Smooth muscle cell (in vitro differentiated cells): ENCODE measurements around the gene ST6GALNAC1. TPM values are rescaled to one million over a fixed set of nuclear protein-coding genes. Genes with fewer than 3 reads are reported as not detected.

Experiments used
- DNase-seq: peaks from one replicate; lab custom pipeline; 2025; ENCODE audit not compliant: unreplicated experiment; lab: John Stamatoyannopoulos, UW
- H2AFZ ChIP-seq: fragments of 200-600 bp; sonication (generic); 2 replicates; pipeline ENCODE4 v1.6.0; 2016; ENCODE audit warnings: antibody characterized with exemption, low read depth, mild to moderate bottlenecking
- H3F3A ChIP-seq: fragments of 200-600 bp; sonication (generic); 2 replicates; pipeline ENCODE4 v1.6.0; 2017; ENCODE audit warnings: antibody characterized with exemption, low read depth
- H3K27ac ChIP-seq: fragments of 200-600 bp; sonication (generic); 2 replicates; pipeline ENCODE4 v1.5.1; 2016; ENCODE audit warnings: low read depth, mild to moderate bottlenecking
- H3K27me3 ChIP-seq: fragments of 200-600 bp; sonication (generic); 2 replicates; pipeline ENCODE4 v1.6.1; 2016; ENCODE audit warnings: low read depth, mild to moderate bottlenecking
- H3K36me3 ChIP-seq: fragments of 200-600 bp; sonication (generic); 2 replicates; pipeline ENCODE4 v1.5.1; 2016; ENCODE audit warnings: low read depth
- H3K4me1 ChIP-seq: fragments of 200-600 bp; sonication (generic); 2 replicates; pipeline ENCODE4 v1.5.1; 2016; ENCODE audit warnings: low read depth
- H3K4me2 ChIP-seq: fragments of 200-600 bp; sonication (generic); 2 replicates; pipeline ENCODE4 v1.6.0; 2016; ENCODE audit warnings: mild to moderate bottlenecking
- H3K4me3 ChIP-seq: fragments of 200-600 bp; sonication (generic); 2 replicates; pipeline ENCODE4 v1.5.1; 2016; ENCODE audit warnings: mild to moderate bottlenecking
- H3K79me2 ChIP-seq: fragments of 200-600 bp; sonication (generic); 2 replicates; pipeline ENCODE4 v1.6.0; 2016; ENCODE audit warnings: low read depth, mild to moderate bottlenecking
- H3K9ac ChIP-seq: fragments of 200-600 bp; sonication (generic); 2 replicates; pipeline ENCODE4 v1.6.0; 2016; ENCODE audit warnings: low read depth
- H3K9me3 ChIP-seq: fragments of 200-600 bp; sonication (generic); replicated peaks from 2 replicates; pipeline ENCODE4 v1.5.1; 2016; ENCODE audit warnings: low read depth
- H4K20me1 ChIP-seq: fragments of 200-600 bp; sonication (generic); 2 replicates; pipeline ENCODE4 v1.6.0; 2016; ENCODE audit warnings: low read depth
- CTCF ChIP-seq: fragments of 200-600 bp; sonication (generic); IDR thresholded peaks from 2 replicates; pipeline ENCODE4 v1.5.1; 2017; ENCODE audit warnings: borderline replicate concordance, mild to moderate bottlenecking, antibody characterized with exemption; ENCODE audit not compliant: insufficient read depth, poor library complexity, severe bottlenecking
- WGBS: methylation state at CpG from one replicate; pipeline ENCODE4 v1.1.7; 2016; ENCODE audit warnings: low lambda C conversion rate; 5-methylcytosine and 5-hydroxymethylcytosine counted together
- polyA plus RNA-seq: library from polyadenylated mRNA; unstranded; fragments of >200 nt; fragmentation: Nextera tagmentation; extraction: Ambion mirVana; gene quantifications from 2 replicates; pipeline ENCODE4 v1.2.1, GENCODE V29; 2016
- small RNA-seq: library from RNA; depleted of rRNA; stranded (forward); fragments of <200 nt; gene quantifications from one replicate; pipeline ENCODE3, GENCODE V24; 2014
- total RNA-seq: library from RNA; depleted of rRNA; stranded (reverse); fragments of >200 nt; gene quantifications from 2 replicates; pipeline ENCODE4 v1.2.3, GENCODE V29; 2014

The ST6GALNAC1 gene
- total and polyA plus RNA-seq, 2 experiments from 2014 or later, result not detected

DNA sequence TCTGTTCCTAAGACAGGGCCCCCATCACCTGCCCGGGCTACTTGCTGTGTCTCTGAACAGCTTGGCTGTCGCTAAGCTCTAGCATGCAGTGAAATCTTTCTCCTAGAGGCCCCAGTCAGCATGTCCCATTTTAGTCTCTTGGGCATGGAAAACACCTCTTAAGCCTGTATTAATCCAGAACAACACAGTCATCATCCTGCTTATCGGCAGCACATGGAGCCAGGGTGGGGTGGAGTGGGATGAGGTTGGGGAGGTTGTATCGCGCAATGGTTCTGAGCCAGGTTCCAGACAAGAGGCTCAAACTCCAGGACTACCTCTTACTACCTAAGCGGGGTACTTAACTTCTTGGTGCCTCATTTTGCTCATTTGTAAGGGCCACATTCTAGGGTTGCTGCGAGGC, 65.7 kb downstream of the ST6GALNAC1 start:
- 94% methylated on average over 7 of the region's 7 CpGs for WGBS
- Histone ChIP-seq H3K4me2 (no peak overlapping the region), H3K27ac (no peak overlapping the region), H4K20me1 (no peaks in the 10 kb centered on the region), H3K9ac (no peak overlapping the region), H3K4me1 (no peaks in the 10 kb centered on the region), H3K9me3 (no peaks in the 10 kb centered on the region), H3K4me3 (no peak overlapping the region), H3K27me3 (peaks cover 7% of the 10 kb centered on the region), H3K79me2 (no peaks in the 10 kb centered on the region), H2AFZ (no peak overlapping the region), H3F3A (peaks cover 4% of the 10 kb centered on the region), H3K36me3 (no peaks in the 10 kb centered on the region)
- no peak for DNase-seq
- TF ChIP-seq CTCF, result no peak

DNA sequence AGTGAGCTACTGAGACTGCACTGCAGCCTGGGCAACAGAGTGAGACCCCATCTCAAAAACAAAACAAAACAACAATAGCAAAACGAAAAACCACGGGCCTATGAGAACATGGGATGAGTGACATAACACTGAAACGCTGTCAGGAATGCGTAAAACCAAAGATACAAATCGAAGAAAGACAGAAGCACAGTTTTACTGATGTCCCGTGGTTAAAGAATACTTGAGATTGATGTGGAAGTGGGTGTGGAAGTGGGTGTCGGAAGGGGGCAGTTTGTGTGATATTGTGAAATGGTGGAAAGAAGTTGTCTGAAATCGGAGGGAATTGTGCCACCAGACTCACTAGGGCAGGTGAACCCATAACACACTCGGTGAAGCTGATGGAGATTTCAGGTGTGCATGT, 67.4 kb downstream of the ST6GALNAC1 start:
- H4K20me1 ChIP-seq, result no peaks in the 10 kb centered on the region
- WGBS, result 91% methylated on average over 9 of the region's 9 CpGs
- H3K79me2 ChIP-seq, result no peaks in the 10 kb centered on the region
- no peaks in the 10 kb centered on the region for H3K36me3 ChIP-seq
- no peak overlapping the region for H3K4me3 ChIP-seq
- H2AFZ ChIP-seq, result no peak overlapping the region
- no peak for TF ChIP-seq CTCF
- no peaks in the 10 kb centered on the region for H3K9me3 ChIP-seq
- H3F3A ChIP-seq, result no peaks in the 10 kb centered on the region
- H3K9ac ChIP-seq, result no peak overlapping the region
- no peak overlapping the region for H3K27ac ChIP-seq
- H3K27me3 ChIP-seq, result peaks cover 7% of the 10 kb centered on the region
- no peaks in the 10 kb centered on the region for H3K4me1 ChIP-seq
- DNase-seq, result no peak
- no peak overlapping the region for H3K4me2 ChIP-seq

DNA sequence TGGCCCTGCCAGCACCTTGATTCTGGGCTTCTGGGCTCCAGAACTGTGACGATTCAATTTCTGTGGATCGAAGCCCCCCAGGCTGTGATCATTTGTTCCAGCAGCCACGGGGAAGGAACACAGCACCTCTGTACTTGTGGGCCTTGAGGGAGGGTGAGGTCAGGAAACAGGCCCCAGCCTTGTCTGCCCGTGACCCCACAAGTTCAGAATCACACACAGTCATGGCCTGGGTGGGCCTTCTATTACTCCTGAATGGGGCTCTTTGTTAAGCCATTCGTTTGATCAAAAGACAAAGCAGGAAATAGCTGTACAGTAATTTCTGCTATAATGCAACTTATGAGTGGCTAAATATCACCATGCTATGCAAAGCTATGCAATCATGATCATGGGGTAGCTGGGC, 68.0 kb downstream of the ST6GALNAC1 start:
- WGBS, result 91% methylated on average over 5 of the region's 5 CpGs
- Histone ChIP-seq H3K27ac (no peak overlapping the region), H2AFZ (no peak overlapping the region), H3K36me3 (no peaks in the 10 kb centered on the region), H3K4me2 (no peak overlapping the region), H3K9me3 (no peaks in the 10 kb centered on the region), H3K4me1 (no peaks in the 10 kb centered on the region), H3K4me3 (no peak overlapping the region), H4K20me1 (no peaks in the 10 kb centered on the region), H3K9ac (no peak overlapping the region), H3F3A (no peaks in the 10 kb centered on the region), H3K79me2 (no peaks in the 10 kb centered on the region), H3K27me3 (peaks cover 1% of the 10 kb centered on the region)
- DNase-seq, result no peak
- TF ChIP-seq CTCF, result no peak

Small RNAs within 50 kb of the gene (small RNA-seq; reads per million reads assigned to genes)
- gene AC015802.2 (not detected), gene RNU6-227P (not detected)

Other genes with a start within 250 kb of the ST6GALNAC1 start
- gene UBE2O, start 190.6 kb downstream of the ST6GALNAC1 start, total RNA-seq, result 7.6 and 10.1 TPM in 2 replicates
- 12.1 and 15.2 TPM in 2 replicates for gene UBE2O, start 190.6 kb downstream of the ST6GALNAC1 start, polyA plus RNA-seq
- gene AANAT, start 176.2 kb downstream of the ST6GALNAC1 start, total RNA-seq, result not detected in 2 replicates
- 0.15 TPM in 1 of 2 replicates, not detected in the other for gene AANAT, start 176.2 kb downstream of the ST6GALNAC1 start, polyA plus RNA-seq
- 4.9 and 12.2 TPM in 2 replicates for gene RHBDF2, start 142.3 kb downstream of the ST6GALNAC1 start, total RNA-seq
- 20.5 and 25.4 TPM in 2 replicates for gene RHBDF2, start 142.3 kb downstream of the ST6GALNAC1 start, polyA plus RNA-seq
- gene CYGB, start 106.0 kb downstream of the ST6GALNAC1 start, total RNA-seq, result 4.9 and 13.9 TPM in 2 replicates
- 20.5 and 22.2 TPM in 2 replicates for gene CYGB, start 106.0 kb downstream of the ST6GALNAC1 start, polyA plus RNA-seq
- gene PRCD, start 103.7 kb downstream of the ST6GALNAC1 start, total RNA-seq, result 0.31 and 1.4 TPM in 2 replicates
- gene PRCD, start 103.7 kb downstream of the ST6GALNAC1 start, polyA plus RNA-seq, result 5.0 and 5.8 TPM in 2 replicates
- gene ST6GALNAC2, start 57.9 kb downstream of the ST6GALNAC1 start, total RNA-seq, result 6.9 and 9.9 TPM in 2 replicates
- 1.2 and 13.2 TPM in 2 replicates for gene ST6GALNAC2, start 57.9 kb downstream of the ST6GALNAC1 start, polyA plus RNA-seq
- 131 and 134 TPM in 2 replicates for gene MXRA7, start 67.2 kb upstream of the ST6GALNAC1 start, total RNA-seq
- gene MXRA7, start 67.2 kb upstream of the ST6GALNAC1 start, polyA plus RNA-seq, result 157 and 158 TPM in 2 replicates
- gene JMJD6, start 82.8 kb upstream of the ST6GALNAC1 start, total RNA-seq, result 32.0 and 32.7 TPM in 2 replicates
- gene JMJD6, start 82.8 kb upstream of the ST6GALNAC1 start, polyA plus RNA-seq, result 52.3 and 54.7 TPM in 2 replicates
- 28.2 and 32.5 TPM in 2 replicates for gene METTL23, start 83.1 kb upstream of the ST6GALNAC1 start, total RNA-seq
- 46.2 and 47.1 TPM in 2 replicates for gene METTL23, start 83.1 kb upstream of the ST6GALNAC1 start, polyA plus RNA-seq
- gene SRSF2, start 93.6 kb upstream of the ST6GALNAC1 start, total RNA-seq, result 166 and 182 TPM in 2 replicates
- gene SRSF2, start 93.6 kb upstream of the ST6GALNAC1 start, polyA plus RNA-seq, result 109 and 110 TPM in 2 replicates
- 56.6 and 58.6 TPM in 2 replicates for gene MFSD11, start 94.4 kb upstream of the ST6GALNAC1 start, total RNA-seq
- gene MFSD11, start 94.4 kb upstream of the ST6GALNAC1 start, polyA plus RNA-seq, result 28.1 and 31.9 TPM in 2 replicates
- 0.27 and 7.6 TPM in 2 replicates for gene MGAT5B, start 224.6 kb upstream of the ST6GALNAC1 start, total RNA-seq
- gene MGAT5B, start 224.6 kb upstream of the ST6GALNAC1 start, polyA plus RNA-seq, result 0.78 and 3.3 TPM in 2 replicates